ENCODE data around the gene SLC9A9.

DNA sequence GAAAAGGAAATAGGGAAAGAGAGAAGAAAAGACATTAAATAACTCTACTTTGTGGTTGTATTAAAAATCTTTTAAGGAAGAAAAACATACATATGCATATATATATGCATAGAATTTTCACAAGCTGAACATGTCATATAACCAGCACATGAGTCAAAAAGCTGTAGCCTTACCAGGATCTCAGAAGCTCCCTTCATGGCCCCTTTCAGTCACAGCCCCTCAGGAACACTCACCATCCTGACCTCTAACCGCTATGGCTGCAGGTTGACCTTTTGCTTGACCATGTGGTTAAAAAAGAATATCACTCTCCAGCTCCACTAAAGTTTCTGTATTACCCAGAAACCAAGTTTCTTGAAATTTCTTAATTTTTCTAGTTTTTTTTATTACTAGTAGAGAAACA is 625.3 kb downstream of the SLC9A9 start:
- no peak for TF ChIP-seq CTCF (IDR thresholded peaks at IDR 0.05)
- no peak for TF ChIP-seq POLR2A (IDR thresholded peaks at IDR 0.05)

Data from thyroid gland (tissue), 4 donors.